Activated CD4-positive, alpha-beta T cell treated with anti-CD3 and anti-CD28 coated beads for 1 hour (primary cell): ENCODE data around the gene OPCML.
"Not testable (repeated sequence)": the region's sequence is repeated elsewhere in the genome, so short reads cannot be mapped to it uniquely, and the experiment has no call there.

Source experiments
- DNase-seq: peaks from one replicate; pipeline ENCODE4 v3.0.0-alpha.2; 2020

OPCML gene

GRCh38 chr11:132444911-132445310 is 1087.4 kb downstream of the OPCML start:
- no peak for DNase-seq

- no peak for DNase-seq
These were observed 1092.5 kb downstream of the OPCML start for GRCh38 chr11:132439711-132440255.

DNA sequence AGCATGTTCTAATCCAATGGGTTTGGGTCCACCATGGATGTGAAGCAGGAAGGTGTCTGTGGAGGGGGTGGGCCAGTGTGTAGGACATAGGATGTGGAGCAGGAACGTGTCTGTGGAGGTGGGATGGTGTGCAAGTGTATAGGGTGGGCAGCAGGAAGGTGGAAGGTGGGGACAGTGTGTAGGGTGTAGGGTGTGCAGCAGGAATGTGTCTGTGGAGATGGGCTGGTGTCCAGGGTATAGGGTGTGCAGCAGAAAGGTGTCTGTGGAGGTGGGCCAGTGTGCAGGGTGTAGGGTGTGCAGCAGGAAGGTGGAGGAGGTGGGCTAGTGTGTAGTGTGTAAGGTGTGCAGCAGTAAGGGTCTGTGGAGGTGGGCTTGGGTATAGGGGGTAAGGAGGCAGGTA is 1093.9 kb downstream of the OPCML start:
- DNase-seq = no peak

DNA sequence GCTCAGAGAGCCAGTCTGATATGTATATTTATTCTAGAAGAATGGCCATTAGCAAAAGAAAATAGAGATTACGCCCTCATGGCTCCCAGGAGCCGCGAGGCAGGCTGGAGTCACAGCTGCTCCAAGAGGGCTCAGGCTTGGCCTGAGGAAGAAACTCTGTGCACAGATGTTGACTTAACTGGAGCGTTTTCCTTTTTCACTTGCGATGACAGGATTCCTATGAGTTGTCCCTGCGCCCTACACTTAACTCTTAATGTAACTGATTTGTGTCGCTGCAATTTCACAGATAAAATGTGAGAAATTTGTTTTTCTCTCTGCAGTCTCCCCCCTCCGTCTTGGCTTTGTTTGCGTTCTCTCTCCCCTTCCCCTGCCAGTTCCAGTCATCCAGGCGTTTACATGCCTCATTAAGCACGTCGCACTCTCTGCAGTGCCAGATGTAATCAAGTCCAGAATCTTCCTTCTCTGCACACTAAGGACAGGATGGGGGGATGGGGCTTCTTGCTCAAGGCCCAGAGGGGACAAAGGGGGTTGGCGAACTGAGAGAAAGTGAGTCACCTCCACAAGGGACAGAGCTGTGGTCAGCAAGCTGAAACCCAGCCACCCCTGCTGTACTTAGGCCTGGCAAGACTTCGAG is 1101.8 kb downstream of the OPCML start:
- no peak for DNase-seq

- no peak for DNase-seq
These were observed 1102.6 kb downstream of the OPCML start for GRCh38 chr11:132429685-132430084.

DNA sequence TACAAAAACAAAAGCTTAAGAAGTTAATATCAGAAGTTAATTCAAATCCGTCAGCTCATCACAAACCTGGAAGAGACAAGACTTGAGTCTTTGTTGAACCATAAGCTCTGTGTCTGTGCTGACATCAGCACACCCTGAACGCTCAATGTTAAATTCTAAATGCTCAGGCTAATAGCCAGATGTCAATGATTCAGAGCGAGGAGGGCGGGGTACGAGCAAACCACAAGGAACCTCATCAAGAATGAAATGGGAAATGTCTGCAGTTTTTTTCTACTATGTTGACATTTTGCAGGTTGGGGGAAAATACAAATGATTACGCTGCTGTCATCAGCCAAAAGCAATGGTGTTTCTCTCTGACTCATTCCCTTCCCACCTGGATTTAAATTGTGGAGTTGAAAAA is 1104.7 kb downstream of the OPCML start:
- no peak for DNase-seq

DNA sequence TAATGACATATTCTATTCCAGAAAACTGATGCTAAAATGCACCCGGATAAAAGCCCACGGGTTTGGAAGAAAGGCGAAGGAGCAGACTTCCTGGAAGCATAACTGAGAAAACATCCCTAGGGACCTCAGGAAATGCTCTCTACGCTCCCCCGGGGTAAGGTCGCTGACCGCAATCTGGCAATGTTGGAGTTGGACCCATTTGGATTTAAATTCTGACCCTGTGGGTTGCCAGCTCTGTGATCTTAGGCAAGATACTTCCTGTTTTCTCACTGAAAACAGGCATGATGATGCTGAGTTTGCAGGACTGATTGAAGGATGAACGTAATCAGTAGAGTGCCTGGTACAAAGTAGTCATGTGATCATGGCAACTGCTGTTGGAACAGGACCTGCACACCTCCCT is 1107.9 kb downstream of the OPCML start:
- no peak for DNase-seq

GRCh38 chr11:132423266-132423665 is 1109.0 kb downstream of the OPCML start:
- DNase-seq = no peak

DNA sequence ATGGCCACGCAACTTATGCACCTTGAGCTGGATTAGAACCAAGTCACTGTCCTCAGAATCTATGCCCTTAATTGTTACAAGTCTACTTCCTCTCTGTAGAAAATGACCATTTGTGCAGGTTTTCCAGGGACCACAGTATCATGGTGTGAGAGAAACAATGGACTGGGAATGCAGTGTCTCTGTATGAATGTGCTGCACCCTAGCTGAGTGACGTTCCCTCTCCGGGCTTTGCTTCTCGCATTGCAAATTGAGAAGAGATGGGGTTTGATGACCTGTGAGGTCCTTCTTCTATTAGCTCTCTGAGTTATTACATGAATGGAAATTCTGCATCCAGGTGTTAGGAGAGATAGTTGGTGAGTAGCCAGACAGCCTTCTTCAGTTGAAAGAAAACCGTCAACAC is 1109.6 kb downstream of the OPCML start:
- DNase-seq = no peak

DNA sequence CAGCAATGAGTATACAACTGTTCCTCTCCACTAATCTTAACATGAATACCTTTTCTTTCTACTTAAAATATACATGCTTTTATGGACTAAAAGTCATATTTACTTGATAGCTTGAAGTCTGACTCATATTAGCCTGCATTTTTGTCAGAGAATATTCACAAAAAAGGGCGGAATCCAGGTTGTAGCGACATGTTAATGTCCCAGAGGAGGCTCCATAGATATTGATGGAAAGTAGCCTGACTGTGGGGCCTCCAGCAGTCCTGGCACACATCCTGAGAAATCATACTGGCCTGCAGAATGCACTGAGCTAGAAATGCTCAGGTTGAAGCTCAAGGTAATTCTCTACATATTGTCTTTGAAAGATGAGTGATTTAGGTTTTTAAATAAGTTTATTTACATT is 1110.7 kb downstream of the OPCML start:
- no peak for DNase-seq

DNA sequence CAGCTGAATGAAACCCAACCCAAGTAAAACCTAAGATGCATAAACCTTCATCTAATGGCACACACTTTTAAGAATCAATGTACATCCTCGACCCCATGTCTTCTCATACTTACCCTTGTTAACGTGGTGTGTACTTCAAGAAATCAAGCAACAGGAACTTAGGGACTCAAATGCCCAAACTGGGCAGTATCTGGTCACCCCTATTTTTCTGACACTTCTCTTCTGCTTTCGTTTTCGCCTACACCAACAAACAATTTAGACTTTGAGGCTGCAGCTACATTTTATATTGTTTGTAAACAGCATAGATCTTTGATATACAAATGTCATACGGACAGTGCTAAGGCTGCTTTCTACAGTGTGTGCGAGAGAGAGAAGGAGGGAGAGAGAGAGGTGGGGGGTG is 1117.8 kb downstream of the OPCML start:
- DNase-seq = no peak

- DNase-seq = no peak
These were observed 1121.9 kb downstream of the OPCML start for GRCh38 chr11:132410383-132410782.

DNA sequence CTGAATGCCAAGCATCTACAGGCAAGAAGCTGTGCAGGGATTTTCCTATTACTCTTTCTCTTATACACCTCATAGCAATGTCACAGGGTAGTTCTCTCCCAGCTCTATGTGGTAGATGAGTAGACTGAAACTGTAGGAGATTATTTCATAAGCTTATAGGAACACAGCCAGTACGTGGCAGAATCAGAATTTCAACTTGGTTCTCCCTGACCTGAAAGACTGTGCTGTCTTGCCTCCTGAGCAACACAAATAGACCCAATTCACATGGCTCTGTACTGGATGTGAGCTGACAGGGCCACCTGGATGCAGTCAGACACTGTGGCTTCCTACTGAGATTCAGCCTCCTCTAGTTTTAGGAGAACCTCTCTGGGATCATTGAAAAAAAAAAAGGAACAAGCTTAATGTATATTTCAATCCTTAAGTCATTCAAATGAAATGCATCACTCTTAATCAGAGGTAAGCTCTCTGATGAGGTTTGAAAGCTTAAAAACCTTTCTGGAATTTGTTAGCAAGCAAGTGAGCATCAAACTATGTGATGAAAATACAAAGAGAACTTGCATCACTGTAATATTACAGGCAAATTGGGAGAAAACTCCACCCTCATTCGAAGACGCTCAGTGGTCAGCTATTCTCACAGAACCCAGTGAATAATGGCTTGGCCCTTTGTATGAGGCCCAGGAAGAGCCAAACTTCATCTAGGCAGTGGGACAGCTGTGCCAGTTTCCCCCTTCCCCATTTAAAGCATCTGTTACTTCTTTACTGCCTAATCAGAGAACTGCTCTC is 1122.5 kb downstream of the OPCML start:
- no peak for DNase-seq

GRCh38 chr11:132408877-132409276 is 1123.4 kb downstream of the OPCML start:
- no peak for DNase-seq

- no peak for DNase-seq
These were observed 1126.6 kb downstream of the OPCML start for GRCh38 chr11:132405728-132406127.

GRCh38 chr11:132402071-132402684 is 1130.1 kb downstream of the OPCML start:
- DNase-seq = no peak

DNA sequence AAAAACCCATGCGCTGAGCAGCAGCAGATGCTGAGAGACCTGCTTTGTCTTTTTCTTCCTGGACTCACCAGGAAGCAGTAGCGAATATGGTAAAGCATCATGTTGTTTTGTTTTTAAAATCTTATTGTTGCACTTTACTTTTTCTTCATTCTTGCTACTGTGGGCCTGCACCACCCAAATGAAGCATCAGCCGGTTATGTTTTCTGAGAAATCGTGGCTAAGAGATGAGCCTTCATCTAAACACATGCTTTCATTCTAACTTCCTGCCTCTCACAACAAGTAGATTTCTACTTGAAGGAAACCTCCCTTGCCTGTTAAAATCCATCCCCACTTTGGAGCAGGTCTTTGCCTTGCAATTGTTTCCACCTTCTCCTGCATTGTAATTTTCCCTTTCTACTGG is 1136.0 kb downstream of the OPCML start:
- DNase-seq = no peak

DNA sequence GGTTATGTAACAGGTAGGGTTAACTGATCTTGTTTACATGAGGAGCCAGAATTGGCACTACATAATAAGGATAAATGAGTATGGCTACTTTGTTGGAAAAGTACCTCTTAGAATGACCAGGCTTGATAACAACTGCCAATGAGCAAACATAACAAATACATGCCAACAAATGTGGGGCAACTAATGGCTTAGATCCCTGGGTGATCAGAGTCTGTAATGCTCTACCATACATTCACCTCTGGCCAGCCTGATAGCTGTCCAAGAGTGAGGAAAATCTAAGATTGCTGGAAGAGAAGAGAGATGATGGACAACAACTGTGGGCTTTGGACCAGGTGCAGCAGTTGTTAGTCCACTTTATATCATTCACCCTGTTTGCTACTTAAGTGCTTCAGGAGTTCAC is 1136.9 kb downstream of the OPCML start:
- DNase-seq = no peak

- no peak for DNase-seq
These were observed 1152.8 kb downstream of the OPCML start for GRCh38 chr11:132379540-132379939.

DNA sequence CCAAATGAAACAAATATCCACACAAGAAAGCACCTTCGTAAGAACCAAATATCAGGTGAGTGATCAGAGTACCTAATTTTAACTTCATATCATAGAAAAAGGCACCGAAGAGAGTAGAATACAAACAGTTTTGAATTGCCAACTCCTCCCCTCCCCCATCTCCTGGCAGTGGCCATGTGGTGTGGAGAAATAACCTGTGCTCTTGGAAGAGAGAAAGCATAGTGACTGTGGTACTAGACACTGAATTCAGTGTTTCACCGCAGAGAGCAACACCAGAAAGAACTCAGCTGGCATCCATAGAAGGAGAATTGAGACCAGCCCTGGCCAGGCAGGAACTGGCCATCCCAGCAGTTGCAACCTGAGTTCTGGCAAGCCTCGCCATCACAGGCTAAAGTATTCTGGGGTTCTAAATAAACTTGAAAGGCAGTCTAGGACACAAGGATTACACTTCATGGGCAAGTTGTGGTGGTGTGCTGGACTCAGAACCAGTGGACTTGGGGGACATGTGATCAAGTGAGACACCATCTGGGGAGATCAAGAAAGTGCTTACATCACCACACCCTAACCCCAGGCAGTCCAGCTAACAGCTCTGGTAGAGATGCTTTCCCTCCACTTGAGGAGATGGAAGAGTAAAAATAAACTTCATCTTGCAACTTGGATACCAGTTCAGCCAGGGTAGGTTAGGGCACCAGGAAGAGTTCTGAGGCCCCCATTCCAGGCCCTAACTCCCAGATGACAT is 1158.7 kb downstream of the OPCML start:
- no peak for DNase-seq

GRCh38 chr11:132370114-132370513 is 1162.2 kb downstream of the OPCML start:
- DNase-seq = not testable (repeated sequence)

DNA sequence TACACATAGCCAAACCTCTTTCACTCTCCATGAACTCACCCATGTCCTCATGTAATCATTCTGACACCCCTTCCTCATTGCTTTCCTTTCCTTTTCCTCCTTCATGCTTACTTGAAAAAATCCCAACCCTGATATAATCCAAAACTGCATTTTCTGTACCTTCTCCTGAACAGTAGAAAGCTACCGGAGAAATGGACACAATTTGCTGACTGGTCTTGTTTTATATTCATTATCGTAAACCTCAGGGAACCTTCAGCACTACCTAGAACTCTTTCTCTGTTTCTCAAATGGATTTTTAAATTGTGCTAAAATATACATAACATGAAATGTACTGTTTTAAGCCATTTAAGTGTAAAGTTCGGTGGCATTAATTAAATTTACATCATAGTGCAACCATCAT is 1165.0 kb downstream of the OPCML start:
- DNase-seq = no peak

DNA sequence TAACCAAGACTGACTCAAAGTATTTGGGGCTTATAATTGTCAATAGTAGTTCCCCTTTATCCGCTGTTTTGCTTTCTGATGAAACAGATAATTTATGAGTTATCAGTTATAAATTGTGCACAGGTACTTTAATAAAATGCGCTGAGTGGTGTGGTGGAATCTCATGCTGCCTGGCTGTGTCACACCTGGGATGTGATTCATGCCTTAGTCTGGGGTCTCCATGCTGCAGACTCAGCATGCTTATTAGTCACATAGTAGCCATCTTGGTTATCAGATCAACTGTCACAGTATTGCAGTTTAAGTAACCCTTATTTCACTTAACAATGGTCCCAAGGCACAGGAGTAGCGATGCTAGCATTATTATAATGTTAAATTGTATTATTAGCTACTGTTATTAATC is 1166.7 kb downstream of the OPCML start:
- DNase-seq = no peak
